PC-3 (cell line): ENCODE measurements around the gene TOP3A. TPM values are rescaled to one million over a fixed set of nuclear protein-coding genes. Genes with fewer than 3 reads are reported as not detected.

Experiments used
- ATAC-seq: fragments of 200-7000 bp; cut with Tn5 transposase; 2 replicates; pipeline ENCODE4 v1.9.1; 2020; ENCODE audit warnings: mild to moderate bottlenecking, moderate library complexity
- BruUV-seq: library from RNA; stranded (reverse); fragments of 400-500 nt; replicated peaks from 2 replicates; lab custom pipeline; 2021; lab: Mats Ljungman, UMichigan
- CTCF ChIA-PET: fragments of 300-600 bp; sonication (Branson Sonifier 250); formaldehyde crosslinking; loops from one replicate; lab custom pipeline; 2022; ENCODE audit warnings: antibody characterized with exemption; lab: Charles Lee
- POLR2A ChIA-PET: fragments of 300-600 bp; sonication (Branson Sonifier 250); formaldehyde crosslinking; loops from one replicate; lab custom pipeline; 2022; ENCODE audit warnings: antibody characterized with exemption; ENCODE audit not compliant: unreplicated experiment; lab: Charles Lee
- DNase-seq: peaks from one replicate; pipeline ENCODE4 v3.0.0-alpha.2; 2015
- H2AFZ ChIP-seq: fragments of 300-600 bp; sonication (generic); 2 replicates; pipeline ENCODE4 v1.6.0; 2016; ENCODE audit warnings: antibody characterized with exemption, low read length
- H3F3A ChIP-seq: fragments of 300-600 bp; sonication (generic); one replicate; pipeline ENCODE4 v1.6.0; 2017; ENCODE audit warnings: antibody characterized with exemption, low read length, control low read depth, mild to moderate bottlenecking; ENCODE audit not compliant: unreplicated experiment
- H3K27ac ChIP-seq: fragments of 300-600 bp; sonication (generic); 2 replicates; pipeline ENCODE4 v1.5.1; 2016; ENCODE audit warnings: mild to moderate bottlenecking, low read length
- H3K27me3 ChIP-seq: fragments of 300-600 bp; sonication (generic); 2 replicates; pipeline ENCODE4 v1.6.1; 2016; ENCODE audit warnings: low read length, mixed read lengths
- H3K36me3 ChIP-seq: fragments of 300-600 bp; sonication (generic); 2 replicates; pipeline ENCODE4 v1.6.1; 2016; ENCODE audit warnings: low read depth, mixed run types, low read length, mixed read lengths
- H3K4me1 ChIP-seq: fragments of 300-600 bp; sonication (generic); 2 replicates; pipeline ENCODE4 v1.5.1; 2016; ENCODE audit warnings: low read length; ENCODE audit not compliant: insufficient read depth
- H3K4me2 ChIP-seq: fragments of 300-600 bp; sonication (generic); 2 replicates; pipeline ENCODE4 v1.6.0; 2016; ENCODE audit warnings: low read length
- H3K4me3 ChIP-seq: fragments of 300-600 bp; sonication (generic); 2 replicates; pipeline ENCODE4 v1.5.1; 2016; ENCODE audit warnings: mild to moderate bottlenecking, low read length, mixed read lengths
- H3K79me2 ChIP-seq: fragments of 300-600 bp; sonication (generic); 2 replicates; pipeline ENCODE4 v1.6.1; 2017; ENCODE audit warnings: low read length, mixed read lengths
- H3K9ac ChIP-seq: fragments of 300-600 bp; sonication (generic); 2 replicates; pipeline ENCODE4 v1.6.0; 2016; ENCODE audit warnings: mild to moderate bottlenecking, low read length
- H3K9me2 ChIP-seq: fragments of 300-600 bp; sonication (generic); replicated peaks from 2 replicates; pipeline ENCODE4 v1.6.1; 2016; ENCODE audit warnings: mixed run types, low read length, mixed read lengths
- H3K9me3 ChIP-seq: fragments of 300-600 bp; sonication (generic); 2 replicates; pipeline ENCODE4 v1.6.1; 2016; ENCODE audit warnings: low read length, mixed read lengths
- H4K20me1 ChIP-seq: fragments of 300-600 bp; sonication (generic); 2 replicates; pipeline ENCODE4 v1.6.1; 2016; ENCODE audit warnings: low read length, mixed read lengths
- EZH2 ChIP-seq: fragments of 300-600 bp; sonication (generic); IDR thresholded peaks from one replicate; pipeline ENCODE4 v1.6.1; 2017; ENCODE audit warnings: antibody characterized with exemption, mild to moderate bottlenecking, low read length; ENCODE audit not compliant: unreplicated experiment
- EZH2phosphoT487 ChIP-seq: fragments of 300-600 bp; sonication (generic); IDR thresholded peaks from 2 replicates; pipeline ENCODE4 v1.6.1; 2018; ENCODE audit warnings: mild to moderate bottlenecking, antibody characterized with exemption, low read length, borderline replicate concordance
- intact Hi-C: fragments of 100-400 bp; cut with micrococcal nuclease; formaldehyde crosslinking; loops from 2 replicates; pipeline ENCODE4 v1.9.0; 2023
- total RNA-seq: library from RNA; depleted of rRNA; stranded (reverse); fragments of >200 nt; gene quantifications from 2 replicates; pipeline ENCODE4 v1.2.3, GENCODE V29; 2014
- TF ChIP-seq, protein P1 (sequence below): fragments of 300-600 bp; sonication (generic); conservative IDR thresholded peaks from 2 replicates; pipeline ENCODE4 v1.5.1; 2017; ENCODE audit warnings: antibody characterized with exemption, low read depth, mild to moderate bottlenecking, low read length

The TOP3A gene
- total RNA-seq, 1 experiment from 2014 or later, result 46.8 TPM

DNA sequence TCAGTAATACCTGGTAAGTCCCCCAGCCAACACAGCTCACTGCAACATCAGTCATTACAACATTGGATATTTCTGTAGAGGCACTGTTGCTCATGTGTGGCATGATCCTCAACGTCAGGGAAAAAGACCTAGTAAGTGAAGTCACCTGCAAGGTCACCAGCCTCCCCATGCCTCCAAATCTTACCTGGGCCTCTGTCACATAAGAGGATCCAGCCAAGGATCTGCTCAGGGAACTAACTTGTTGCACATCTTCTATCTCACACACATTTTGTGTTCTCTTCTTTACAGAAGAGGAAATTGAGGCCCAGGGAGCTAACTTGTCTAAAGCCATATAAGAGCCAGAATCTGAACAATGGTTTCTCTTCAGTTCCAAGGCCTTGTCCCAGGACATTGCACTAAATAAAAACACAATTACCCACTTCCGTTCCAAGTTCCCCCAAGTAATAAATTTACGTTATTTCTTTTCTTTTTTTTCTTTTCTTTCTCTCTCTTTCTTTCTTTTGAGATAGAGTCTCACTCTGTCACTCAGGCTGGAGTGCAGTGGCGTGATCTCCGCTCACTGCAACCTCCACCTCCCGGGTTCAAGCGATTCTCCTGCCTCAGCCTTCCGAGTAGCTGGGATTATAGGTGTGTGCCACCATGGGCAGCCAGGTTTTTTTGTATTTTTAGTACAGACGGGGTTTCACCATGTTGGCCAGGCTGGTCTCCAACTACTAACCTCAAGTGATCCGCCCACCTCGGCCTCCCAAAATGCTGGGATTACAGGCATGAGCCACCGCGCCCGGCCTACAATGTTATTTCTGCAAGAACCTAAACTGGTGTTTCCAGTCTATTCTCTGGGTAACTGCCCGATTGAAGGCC is 47.3 kb upstream of the TOP3A start:
- intact Hi-C loops, result no loop called here
- Histone ChIP-seq H3K4me1 (peaks cover 12% of the 10 kb centered on the region), H3K4me3 (peak overlapping the region; percentile 84), H3K9me3 (no peaks in the 10 kb centered on the region), H3F3A (no peaks in the 10 kb centered on the region), H3K9me2 (no peaks in the 10 kb centered on the region), H3K27me3 (no peaks in the 10 kb centered on the region), H3K4me2 (peak overlapping the region; percentile 83), H3K9ac (peak overlapping the region; percentile 69), H3K27ac (no peak overlapping the region), H3K36me3 (no peaks in the 10 kb centered on the region), H3K79me2 (peaks cover 38% of the 10 kb centered on the region), H4K20me1 (no peaks in the 10 kb centered on the region; the same call in 1 of the 2 replicates), H2AFZ (peak overlapping the region; percentile 80)
- CTCF ChIA-PET, result no interaction called here
- BruUV-seq, result no TSS peak
- ATAC-seq (no peak), DNase-seq (no peak)
- POLR2A ChIA-PET, result no interaction called here
- no peak for TF ChIP-seq EZH2phosphoT487
- no peak for TF ChIP-seq EZH2
- TF ChIP-seq, protein P1, sequence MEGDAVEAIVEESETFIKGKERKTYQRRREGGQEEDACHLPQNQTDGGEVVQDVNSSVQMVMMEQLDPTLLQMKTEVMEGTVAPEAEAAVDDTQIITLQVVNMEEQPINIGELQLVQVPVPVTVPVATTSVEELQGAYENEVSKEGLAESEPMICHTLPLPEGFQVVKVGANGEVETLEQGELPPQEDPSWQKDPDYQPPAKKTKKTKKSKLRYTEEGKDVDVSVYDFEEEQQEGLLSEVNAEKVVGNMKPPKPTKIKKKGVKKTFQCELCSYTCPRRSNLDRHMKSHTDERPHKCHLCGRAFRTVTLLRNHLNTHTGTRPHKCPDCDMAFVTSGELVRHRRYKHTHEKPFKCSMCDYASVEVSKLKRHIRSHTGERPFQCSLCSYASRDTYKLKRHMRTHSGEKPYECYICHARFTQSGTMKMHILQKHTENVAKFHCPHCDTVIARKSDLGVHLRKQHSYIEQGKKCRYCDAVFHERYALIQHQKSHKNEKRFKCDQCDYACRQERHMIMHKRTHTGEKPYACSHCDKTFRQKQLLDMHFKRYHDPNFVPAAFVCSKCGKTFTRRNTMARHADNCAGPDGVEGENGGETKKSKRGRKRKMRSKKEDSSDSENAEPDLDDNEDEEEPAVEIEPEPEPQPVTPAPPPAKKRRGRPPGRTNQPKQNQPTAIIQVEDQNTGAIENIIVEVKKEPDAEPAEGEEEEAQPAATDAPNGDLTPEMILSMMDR, result no peak

DNA sequence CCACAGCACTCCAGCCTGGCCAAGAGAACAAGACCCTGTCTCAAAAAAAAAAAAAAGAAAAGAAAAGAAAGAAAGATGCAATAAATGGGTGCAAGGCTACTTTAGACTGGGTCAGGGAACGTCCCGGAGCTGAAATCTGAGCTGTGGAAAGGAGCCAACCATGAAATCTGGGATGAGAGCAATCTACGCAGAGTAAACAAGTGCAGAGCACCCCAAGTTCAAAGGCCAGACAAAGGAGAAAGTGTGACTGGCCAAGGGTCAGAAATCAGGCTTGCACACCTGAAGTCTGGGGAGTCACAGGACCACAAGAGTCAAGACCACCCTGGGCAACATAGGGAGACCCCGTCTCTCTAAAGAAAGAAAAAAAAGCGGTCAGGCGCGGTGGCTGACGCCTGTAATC is 45.7 kb upstream of the TOP3A start:
- Histone ChIP-seq H4K20me1 (no peaks in the 10 kb centered on the region; the same call in 1 of the 2 replicates), H3K27me3 (no peaks in the 10 kb centered on the region), H3K79me2 (peaks cover 38% of the 10 kb centered on the region), H3F3A (no peaks in the 10 kb centered on the region), H3K4me2 (no peak overlapping the region), H2AFZ (no peak overlapping the region), H3K9me2 (no peaks in the 10 kb centered on the region), H3K36me3 (no peaks in the 10 kb centered on the region; the same call in 1 of the 2 replicates), H3K4me3 (no peak overlapping the region), H3K27ac (no peak overlapping the region), H3K9me3 (no peaks in the 10 kb centered on the region), H3K9ac (no peak overlapping the region), H3K4me1 (peaks cover 12% of the 10 kb centered on the region)
- no peak for TF ChIP-seq EZH2phosphoT487
- TF ChIP-seq, protein P1, result no peak
- ATAC-seq (no peak), DNase-seq (no peak)
- ChIA-PET CTCF (no interaction called here), POLR2A (no interaction called here)
- intact Hi-C loops, result no loop called here
- BruUV-seq, result no TSS peak

DNA sequence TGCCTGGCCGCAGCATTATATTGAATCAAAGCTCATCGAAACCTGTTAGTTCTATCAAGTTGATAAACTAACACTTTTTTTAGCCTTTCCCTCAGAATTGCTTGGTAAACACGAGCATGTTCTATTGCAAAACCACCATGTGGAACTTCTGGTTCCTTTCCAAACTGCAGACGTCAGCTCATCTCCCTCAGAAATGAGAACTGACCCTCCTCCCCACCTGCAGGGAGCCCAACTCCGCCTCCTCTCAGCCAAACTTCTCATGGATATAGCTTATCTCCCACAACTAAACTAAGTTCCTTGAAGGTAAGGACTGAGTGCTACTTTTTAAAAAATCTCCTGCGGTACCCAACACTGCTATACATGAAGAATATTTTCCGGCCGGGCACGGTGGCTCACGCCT is 41.8 kb upstream of the TOP3A start:
- ChIA-PET POLR2A (no interaction called here), CTCF (no interaction called here)
- no TSS peak for BruUV-seq
- peaks cover 24% of the 10 kb centered on the region for H3K79me2 ChIP-seq
- no peak for ATAC-seq
- DNase-seq, result no peak
- no peak overlapping the region for H2AFZ ChIP-seq
- H3K9me3 ChIP-seq, result no peaks in the 10 kb centered on the region
- H4K20me1 ChIP-seq, result no peaks in the 10 kb centered on the region; the same call in 1 of the 2 replicates
- intact Hi-C loops, result no loop called here
- no peak overlapping the region for H3K27ac ChIP-seq
- H3K4me2 ChIP-seq, result no peak overlapping the region
- no peak overlapping the region for H3K9ac ChIP-seq
- no peaks in the 10 kb centered on the region for H3K27me3 ChIP-seq
- TF ChIP-seq, protein P1, result no peak
- no peak for TF ChIP-seq EZH2phosphoT487
- no peak for TF ChIP-seq EZH2
- H3K4me3 ChIP-seq, result no peak overlapping the region
- peaks cover 6% of the 10 kb centered on the region; the same call in 1 of the 2 replicates for H3K4me1 ChIP-seq
- H3K9me2 ChIP-seq, result no peaks in the 10 kb centered on the region
- peaks cover 16% of the 10 kb centered on the region for H3K36me3 ChIP-seq
- no peaks in the 10 kb centered on the region for H3F3A ChIP-seq
